Epidermal melanocyte (primary cell): Measurements from ENCODE around the gene TMEFF1.
"Not testable (repeated sequence)": the region's sequence is repeated elsewhere in the genome, so short reads cannot be mapped to it uniquely, and the experiment has no call there.

Experiments used
- DNase-seq: peaks from one replicate; pipeline ENCODE4 v3.0.0; 2011; ENCODE audit warnings: low spot score; ENCODE audit not compliant: insufficient read length

Gene TMEFF1

DNA sequence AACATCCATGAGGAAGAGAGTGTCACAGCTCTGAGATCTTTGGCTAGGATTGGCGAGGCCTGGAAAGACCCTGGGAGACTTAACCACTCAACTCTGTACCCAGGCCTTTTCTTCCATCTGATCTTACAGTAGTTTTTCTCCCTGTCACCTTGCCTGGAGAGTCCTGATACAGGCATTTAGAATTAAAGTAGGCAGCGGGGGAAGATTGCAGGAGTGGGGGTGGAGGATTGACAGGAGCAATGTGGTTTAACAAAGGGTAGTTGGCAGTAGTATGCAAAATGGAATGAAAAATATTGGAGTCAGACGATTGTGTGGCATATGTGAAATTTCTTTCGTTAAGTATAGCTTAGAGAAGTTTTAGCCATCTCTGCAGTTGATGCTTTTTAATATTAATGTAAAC lies 16.9 kb downstream of the TMEFF1 start:
- no peak for DNase-seq

DNA sequence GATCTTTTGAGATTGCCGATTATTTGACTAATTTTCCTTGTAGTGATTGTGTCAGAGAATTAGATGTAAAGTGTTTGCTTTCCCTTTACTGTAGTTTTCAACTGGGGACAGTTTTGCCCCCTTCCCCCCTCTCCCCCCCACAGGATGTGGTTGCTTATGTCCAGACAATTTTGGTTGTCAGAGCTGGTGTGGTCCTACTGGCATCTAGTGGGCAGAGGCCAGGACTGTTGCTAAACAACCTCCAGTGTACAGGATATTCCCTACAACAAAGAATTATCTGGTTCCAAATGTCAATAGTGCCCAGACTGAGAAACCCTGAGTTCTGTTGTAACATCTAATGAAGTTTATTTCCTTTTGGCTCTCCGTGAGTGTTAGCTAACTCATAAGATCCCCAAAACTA lies 20.0 kb downstream of the TMEFF1 start:
- DNase-seq, result no peak

DNA sequence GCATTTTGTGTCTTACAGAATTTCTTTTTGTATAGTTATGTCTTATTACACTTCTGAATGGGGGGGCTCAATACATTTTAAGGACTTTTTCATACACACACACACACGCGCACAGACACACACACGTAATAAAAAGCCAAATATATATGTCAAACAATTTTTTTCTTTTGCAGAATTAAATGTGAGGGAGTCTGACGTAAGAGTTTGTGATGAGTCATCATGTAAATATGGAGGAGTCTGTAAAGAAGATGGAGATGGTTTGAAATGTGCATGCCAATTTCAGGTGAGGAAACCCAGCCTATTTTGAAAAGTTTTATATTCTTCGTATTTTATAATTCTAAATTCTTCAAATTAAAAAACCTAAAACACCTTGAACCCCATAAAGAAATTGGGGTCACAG lies 25.6 kb downstream of the TMEFF1 start:
- DNase-seq, result no peak

DNA sequence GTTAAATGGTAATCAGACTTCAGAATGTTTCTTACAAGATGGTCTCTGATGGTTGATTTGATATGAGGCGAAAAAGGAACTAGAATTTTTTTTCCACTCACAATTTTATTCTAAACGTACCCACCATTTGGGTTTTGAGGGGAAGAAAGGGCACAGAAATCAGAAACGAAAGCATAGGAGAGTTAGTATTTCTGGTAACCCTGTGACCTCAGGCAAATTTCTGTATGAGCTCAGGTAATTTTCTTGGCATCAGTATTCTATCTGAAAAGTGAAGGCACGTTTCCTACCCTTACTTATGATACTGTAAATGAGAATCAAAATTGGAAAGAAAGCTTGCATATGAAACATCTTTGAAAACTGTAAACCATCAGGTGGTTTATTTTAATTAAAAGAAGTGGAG lies 26.5 kb downstream of the TMEFF1 start:
- no peak for DNase-seq

DNA sequence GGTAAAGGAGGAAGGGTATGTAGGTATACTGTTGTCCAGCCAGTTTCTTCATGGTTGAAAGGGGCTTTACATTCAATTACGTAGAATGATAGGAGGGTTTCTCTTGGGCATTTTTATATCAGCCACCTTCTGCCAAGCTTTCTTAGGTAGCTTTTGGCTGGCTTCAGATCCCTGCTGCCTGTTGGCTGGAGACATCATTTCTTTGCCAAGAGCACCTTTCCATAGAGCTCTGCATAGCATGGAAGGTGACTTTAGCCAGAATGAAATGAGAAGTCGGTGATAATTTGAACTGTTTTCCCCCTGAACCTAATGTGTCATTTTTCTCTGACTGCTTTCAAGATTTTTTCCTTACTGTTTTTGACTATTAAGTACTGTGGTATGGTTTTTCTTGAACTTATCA lies 26.9 kb downstream of the TMEFF1 start:
- no peak for DNase-seq

DNA sequence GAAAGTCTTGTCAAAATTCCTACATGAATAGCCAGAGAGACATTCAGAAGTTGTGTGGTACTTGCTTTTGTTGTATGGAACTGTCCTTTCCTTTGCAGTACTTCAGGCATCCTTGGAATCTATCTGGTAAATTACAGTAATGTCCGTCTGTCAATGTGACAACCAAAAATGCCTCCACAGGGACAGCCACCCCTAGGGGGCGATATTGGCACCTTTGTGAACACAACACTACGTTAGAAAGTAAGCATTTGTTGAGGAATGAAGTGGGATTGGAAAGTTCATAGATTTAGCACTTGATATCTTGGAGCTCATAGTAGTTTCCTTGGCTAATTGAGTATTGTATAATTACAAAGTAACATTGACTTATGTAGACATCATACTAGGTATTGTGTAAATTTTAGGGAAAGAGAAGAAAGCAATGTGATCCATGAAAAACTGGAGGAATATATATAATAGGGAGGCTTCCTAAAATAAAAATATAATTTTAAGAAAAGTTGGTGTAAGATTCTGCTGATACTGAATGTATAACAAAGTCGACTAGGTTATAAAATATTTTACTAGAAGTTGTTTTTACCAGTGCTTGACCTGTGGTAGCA lies 32.7 kb downstream of the TMEFF1 start:
- no peak for DNase-seq

DNA sequence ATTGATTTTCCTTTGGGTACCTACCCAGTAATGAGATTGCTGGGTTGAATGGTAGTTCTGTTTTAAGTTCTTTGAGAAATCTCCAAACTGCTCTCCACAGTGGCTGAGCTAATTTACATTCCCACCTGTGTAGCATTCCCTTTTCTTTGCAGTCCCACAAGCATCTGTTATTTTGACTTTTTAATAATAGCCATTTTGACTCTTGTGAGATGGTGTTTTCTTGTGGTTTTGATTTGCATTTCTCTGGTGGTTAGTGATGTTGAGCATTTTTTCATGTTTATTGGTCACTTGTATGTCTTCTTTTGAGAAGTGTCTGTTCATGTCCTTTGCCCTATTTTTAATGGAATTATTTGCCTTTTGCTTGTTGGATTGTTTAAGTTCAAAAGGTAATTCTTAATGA lies 34.4 kb downstream of the TMEFF1 start:
- not testable (repeated sequence) for DNase-seq

DNA sequence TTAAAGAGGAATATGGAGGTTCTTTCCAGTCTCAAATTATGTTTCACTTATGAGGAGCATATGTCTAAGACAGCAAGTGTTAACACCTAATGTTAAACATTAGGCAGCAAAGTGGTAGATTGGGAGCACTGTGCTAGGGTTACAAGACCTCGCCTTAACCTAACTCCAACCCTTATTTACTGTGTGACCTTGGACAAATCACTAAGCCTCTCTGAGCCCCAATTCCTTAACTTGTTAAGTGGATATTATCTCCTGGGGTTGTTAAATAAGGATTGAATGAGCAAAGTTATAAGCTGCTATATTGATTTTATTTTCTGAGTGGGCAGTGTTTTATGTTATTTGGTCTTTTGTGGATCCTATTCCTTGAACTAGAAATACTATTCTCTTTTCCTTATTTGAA lies 38.3 kb downstream of the TMEFF1 start:
- DNase-seq, result no peak

DNA sequence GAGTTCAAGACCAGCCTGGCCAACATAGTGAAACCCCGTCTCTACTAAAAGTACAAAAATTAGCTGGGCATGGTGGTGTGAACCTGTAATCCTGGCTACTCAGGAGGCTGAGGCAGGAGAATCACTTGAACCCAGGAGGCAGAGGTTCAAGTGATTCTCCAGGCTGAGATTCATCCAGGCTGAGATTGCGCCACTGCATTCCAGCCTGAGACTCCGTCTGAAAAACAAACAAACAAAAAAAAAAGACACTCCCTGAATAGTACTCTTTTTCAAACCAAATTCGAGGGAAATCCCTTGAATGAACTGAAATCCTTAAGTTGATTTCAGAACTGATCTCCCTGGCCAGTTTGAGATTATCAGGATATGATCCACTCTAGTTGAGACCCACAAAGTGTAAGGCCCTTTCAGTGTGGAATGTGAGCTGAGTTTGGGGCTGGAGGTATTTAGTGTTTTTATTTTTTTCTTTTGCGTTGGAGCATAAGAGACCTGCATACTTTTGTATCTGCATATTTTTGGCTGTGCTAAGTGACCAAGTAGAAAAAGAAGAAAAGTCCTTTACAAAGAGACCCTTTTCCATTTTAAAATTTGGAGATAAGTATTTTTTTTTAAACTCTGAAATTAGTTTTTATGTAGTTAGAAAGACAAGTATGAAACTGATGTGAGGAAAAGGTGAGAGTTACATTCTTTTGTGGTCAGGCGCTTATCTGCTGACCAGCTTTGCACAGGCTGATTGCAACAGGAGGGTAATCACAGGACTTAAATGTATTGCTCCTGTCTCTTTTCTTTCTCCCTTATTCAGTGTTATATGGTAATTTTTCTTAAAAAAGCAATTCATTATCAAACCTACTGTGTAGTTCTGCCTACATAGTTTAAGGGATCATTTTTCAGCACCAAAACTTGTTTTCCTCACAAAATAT lies 42.9 kb downstream of the TMEFF1 start:
- no peak for DNase-seq

DNA sequence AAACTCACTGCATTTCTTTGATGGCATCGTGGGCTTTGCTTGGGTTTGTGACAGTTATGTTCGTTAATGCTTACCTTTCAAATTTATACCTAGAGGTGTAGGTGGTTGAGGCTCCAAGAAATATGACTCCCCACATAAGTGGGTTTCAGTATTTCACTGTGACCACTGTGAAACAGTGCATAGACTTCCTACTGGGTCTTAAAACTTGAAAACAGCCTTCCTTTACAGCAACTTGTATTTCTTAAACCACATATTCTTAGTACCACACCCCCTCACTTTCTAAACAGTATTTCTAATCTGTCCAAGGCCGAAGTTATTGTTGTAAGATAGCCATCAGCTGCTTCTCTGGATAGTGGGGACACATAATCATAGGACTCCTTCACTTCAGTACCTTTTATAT lies 48.3 kb downstream of the TMEFF1 start:
- no peak for DNase-seq

DNA sequence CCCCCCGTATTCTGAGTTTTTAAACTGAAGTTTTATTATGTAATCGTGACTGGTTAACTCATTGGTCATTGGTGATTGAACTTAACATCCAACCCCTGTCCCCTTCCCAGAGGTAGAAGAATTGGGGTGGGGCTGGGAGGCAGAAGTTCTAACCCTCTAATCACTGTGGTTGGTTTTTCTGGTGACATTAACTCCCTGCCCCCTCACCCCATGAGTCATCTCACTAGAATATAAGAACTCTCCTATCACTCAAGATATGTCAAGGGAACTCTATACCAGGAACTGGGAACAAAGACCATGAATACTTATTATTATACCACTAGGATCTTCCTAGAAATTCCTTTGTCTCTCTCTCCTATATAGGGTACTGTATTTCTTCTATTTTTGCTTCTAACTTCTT lies 52.6 kb downstream of the TMEFF1 start:
- DNase-seq, result no peak

DNA sequence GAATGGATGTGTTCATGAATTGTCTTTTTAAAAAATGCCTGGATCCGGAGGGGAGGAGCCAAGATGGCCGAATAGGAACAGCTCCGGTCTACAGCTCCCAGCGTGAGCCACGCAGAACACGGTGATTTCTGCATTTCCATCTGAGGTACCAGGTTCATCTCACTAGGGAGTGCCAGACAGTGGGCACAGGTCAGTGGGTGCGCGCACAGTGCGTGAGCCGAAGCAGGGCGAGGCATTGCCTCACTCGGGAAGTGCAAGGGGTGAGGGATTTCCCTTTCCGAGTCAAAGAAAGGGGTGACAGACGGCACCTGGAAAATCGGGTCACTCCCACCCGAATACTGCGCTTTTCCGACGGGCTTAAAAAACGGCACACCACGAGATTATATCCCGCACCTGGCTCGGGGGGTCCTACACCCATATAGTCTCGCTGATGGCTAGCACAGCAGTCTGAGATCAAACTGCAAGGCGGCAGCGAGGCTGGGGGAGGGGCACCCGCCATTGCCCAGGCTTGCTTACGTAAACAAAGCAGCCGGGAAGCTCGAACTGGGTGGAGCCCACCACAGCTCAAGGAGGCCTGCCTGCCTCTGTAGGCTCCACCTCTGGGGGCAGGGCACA lies 54.3 kb downstream of the TMEFF1 start:
- DNase-seq, result not testable (repeated sequence)

DNA sequence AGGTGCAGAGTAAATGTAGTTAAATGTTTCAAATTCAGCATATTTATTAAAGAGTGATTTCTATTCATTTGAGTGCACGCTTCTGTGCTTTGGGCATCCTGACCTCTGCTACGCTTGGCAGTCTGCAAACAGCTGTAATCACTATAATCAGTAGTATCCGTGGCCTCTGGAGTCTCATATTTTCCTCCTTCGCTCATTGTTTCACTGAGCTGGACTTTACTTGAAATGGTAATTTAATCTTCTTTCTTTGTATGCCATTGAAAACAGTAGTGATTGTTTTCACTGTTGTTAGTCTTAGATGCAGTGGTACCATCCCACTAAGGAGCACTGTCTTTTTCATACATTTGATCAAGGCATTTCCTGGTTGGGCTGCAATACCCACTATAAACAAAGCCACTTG lies 61.5 kb downstream of the TMEFF1 start:
- no peak for DNase-seq

DNA sequence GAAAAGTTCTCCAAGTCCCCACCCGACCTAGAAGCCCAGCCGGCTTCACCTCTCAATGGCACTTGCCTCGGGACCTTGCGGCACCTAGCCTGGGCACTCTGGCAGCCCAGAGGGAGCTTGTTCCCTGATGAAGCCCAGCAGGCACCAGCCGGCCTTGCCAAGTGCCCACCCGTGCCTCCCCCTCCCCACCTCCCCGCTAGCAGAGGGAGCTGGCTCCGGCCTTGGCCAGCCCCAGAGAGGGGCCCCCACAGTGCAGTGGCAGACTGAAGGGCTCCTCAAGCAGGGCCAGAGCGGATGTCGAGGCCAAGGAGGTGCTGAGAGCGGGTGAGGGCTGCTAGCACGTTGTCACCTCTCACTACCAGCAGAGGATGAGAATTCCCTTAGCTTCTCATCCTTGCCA lies 67.4 kb downstream of the TMEFF1 start:
- DNase-seq, result no peak

DNA sequence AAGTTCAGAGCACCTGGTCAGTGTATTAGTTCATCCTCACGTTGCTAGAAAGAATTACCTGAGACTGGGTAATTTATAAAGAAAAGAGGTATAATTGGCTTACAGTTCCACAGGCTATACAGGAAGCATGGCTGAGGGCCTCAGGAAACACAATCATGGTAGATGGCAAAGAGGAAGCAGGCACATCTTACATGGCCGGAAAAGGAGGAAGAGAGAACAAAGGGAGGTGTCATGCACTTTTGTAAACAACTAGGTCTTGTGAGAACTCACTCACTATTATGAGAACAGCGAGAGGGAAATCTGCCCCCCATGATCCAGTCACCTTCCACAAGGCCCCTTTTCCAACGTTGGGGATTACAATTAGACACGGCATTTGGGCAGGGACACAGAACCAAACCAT lies 76.1 kb downstream of the TMEFF1 start:
- no peak for DNase-seq

DNA sequence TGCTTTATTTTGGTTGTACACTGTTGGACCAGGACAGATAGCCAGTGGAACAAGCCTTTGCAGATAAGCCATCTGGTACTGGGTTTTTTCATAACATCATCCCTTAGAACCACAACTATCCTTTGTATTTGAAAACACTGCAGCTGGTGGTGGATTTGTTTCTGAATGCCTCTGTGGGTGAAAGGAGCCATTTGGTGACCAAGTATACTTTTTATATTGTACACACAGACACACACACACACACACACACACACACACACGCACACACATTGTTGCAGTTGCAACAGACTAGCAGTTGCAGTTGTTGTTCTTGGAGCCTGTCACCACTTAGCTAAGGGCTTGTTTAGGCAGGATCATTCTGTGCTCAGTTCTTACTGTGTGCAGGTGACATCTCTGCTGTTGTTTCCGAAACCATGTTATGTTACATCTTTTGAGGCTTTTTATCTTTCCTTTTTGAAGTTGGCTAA lies 82.0 kb downstream of the TMEFF1 start:
- DNase-seq, result no peak

DNA sequence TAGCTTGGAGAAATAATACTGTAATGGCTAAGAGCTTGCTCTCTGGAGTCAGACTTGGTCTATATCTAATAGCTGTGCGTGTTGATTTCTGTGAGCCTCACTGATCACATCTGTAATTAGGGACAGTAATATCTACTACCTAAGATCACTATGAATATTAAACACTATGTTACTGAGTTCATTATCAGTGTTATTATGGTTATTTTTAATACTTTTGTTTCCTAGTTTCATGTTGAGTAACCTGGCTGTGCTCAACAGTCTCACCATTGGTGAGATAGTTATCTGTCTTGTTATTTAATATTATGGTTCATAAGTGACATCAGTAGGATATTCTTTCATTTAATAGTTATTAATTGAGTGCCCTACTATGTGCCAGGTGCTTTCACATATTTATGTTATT lies 82.5 kb downstream of the TMEFF1 start:
- DNase-seq, result no peak

DNA sequence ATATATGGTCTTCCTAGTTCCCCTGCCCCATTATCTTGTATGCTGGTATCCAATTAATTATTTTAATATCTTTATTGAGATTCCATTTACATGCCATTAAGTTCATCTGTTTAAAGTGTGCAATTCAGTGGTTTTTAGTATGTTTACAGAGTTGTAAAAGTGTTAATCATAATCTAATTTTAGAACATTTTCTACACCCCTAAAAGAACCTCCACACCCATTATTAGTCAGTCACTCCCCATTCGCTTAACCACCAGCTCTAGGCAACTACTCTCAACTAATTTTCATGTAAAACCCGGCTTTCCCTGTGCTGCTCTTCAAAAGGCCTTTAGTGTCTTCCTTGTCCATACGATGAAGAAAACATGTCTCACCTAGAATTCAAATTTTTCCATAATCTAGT lies 84.1 kb downstream of the TMEFF1 start:
- DNase-seq, result no peak

DNA sequence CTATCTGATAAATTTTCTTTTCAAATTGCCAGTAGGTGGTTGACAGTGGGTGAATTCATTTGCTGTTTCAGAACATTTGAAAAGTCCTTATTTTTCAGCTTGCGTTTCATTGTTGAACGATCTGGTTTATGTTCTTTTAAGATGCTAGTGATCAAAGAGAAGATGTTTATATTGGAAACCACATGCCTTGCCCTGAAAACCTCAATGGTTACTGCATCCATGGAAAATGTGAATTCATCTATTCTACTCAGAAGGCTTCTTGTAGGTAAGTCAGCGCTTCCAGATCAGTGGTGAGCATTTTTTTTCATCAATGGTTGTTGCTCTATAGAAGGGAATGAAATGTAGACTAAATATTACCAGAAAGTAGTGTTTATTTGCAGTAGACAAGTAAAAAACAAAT lies 88.3 kb downstream of the TMEFF1 start:
- no peak for DNase-seq

DNA sequence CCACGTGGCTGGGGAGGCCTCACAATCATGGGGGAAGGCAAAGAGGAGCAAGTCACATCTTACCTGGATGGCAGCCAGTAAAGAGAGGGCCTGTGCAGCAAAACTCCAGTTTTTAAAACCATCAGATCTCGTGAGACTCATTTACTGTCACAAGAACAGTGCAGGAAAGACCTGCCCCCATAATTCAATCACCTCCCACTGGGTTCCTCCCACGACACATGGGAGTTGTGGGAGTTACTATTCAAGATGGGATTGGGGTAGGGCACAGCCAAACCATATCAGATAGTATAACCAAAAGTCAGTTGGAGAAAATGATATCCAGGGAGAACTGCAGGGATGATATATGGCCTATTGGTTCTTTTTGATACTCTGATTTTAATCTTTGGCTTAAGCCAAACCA lies 94.9 kb downstream of the TMEFF1 start:
- DNase-seq, result no peak

DNA sequence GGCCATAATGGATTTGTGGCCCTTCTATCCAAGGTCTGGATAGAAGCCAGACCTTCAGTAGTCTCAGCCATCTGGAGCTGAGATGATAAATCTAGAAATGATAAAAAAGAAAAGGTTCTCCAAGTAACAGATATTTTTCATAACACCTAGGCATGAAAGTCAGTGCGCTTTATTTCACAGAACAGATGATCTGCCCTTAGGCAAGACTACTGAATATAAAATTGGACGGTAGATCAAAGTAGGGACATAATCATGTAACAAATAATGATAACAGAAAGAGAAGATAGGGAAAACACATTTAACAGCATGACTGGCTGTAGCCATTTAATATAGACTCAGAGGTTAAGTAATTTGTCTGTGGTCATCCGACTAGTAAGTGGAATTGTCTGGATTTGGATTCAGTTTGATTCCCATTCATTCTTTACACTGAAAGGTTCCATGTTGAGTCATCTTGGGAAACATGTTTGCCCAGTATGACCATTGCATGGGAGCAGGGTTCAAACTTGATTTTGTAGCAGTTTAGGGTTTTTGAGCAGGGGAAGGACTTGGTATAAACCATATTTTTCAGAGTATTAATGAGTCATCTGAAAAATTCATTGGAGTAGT lies 100.8 kb downstream of the TMEFF1 start:
- DNase-seq, result no peak

DNA sequence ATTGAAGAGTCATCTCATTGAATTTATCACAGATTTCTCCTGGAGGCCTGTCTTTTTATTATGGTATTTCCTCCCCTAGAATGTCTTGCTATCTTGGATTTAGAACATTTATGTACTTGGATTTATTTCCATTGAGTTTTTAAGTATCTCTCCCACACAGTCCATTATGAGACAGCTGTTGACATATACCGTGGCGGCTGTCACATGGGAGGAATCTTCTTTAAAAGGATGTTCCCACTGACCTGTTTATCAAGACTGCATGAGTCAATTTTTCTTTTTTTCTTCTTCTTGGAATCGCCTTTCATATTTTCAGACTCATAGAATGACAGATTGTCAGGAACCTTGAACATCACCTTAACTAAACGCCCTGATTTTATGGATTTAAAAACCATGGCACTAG lies 102.1 kb downstream of the TMEFF1 start:
- DNase-seq, result no peak
